H1 (cell line): ENCODE measurements around the gene CCT5. TPM values are rescaled to one million over a fixed set of nuclear protein-coding genes. Genes with fewer than 3 reads are reported as not detected.

ENCODE experiments used
- RXRA ChIP-seq: IDR thresholded peaks from 2 replicates; pipeline ENCODE4 v1.6.1; 2011; ENCODE audit warnings: low read depth, mild to moderate bottlenecking, low read length, moderate library complexity; ENCODE audit not compliant: insufficient read depth
- SP2 ChIP-seq: IDR thresholded peaks from 2 replicates; pipeline ENCODE4 v1.6.1; 2012; ENCODE audit warnings: mild to moderate bottlenecking, low read length, inconsistent platforms
- polyA plus RNA-seq, 7 experiments: library from polyadenylated mRNA; depleted of rRNA in 3 of 7; stranded (reverse) in 5 of 7; unstranded in 2 of 7; fragments of >200 nt in 5 of 7; fragments of 200-250 nt in 2 of 7; gene quantifications; 1 replicate in 5 of 7; 2 replicates in 1 of 7; 4 replicates in 1 of 7; pipeline versions ENCODE4 v1.2.1 to v1.2.3, GENCODE V29; 2011 to 2013; ENCODE audit warnings: missing spikeins in 2 of 7, mixed read lengths in 2 of 7
- total RNA-seq: library from RNA; stranded (reverse); fragmentation: NEBNext Ultra II Directional; extraction: Animal tissue kit (Norgen Biotek cat#: 25700); gene quantifications from 2 replicates; pipeline ENCODE4 v1.2.1, GENCODE V29; 2021

CCT5 gene
- total and polyA plus RNA-seq, 2 of the 8 experiments (the other 6 are each of a cell fraction or from before 2014, with no cell fraction given): 425 to 549 TPM

GRCh38 chr5:10220248-10220647, 29.8 kb upstream of the CCT5 start (continued):
- no peak for TF ChIP-seq SP2
- no peak for TF ChIP-seq RXRA
